Measurements from ENCODE around the gene TGFBRAP1.

The TGFBRAP1 gene

GRCh38 chr2:105235388-105236059 is 94.0 kb downstream of the TGFBRAP1 start:
- DNase-seq: peak; percentile 53

- no peak for DNase-seq
Measured at GRCh38 chr2:105231232-105231619, 98.3 kb downstream of the TGFBRAP1 start.

GRCh38 chr2:105224444-105224843 is 105.1 kb downstream of the TGFBRAP1 start:
- DNase-seq: no peak

- DNase-seq: no peak
Measured at GRCh38 chr2:105220604-105221003, 108.9 kb downstream of the TGFBRAP1 start.

GRCh38 chr2:105215586-105216192 is 113.8 kb downstream of the TGFBRAP1 start:
- DNase-seq: no peak

Measured in KG1 (cell line).